ENCODE measurements around the gene ULK3.

ULK3 gene

DNA sequence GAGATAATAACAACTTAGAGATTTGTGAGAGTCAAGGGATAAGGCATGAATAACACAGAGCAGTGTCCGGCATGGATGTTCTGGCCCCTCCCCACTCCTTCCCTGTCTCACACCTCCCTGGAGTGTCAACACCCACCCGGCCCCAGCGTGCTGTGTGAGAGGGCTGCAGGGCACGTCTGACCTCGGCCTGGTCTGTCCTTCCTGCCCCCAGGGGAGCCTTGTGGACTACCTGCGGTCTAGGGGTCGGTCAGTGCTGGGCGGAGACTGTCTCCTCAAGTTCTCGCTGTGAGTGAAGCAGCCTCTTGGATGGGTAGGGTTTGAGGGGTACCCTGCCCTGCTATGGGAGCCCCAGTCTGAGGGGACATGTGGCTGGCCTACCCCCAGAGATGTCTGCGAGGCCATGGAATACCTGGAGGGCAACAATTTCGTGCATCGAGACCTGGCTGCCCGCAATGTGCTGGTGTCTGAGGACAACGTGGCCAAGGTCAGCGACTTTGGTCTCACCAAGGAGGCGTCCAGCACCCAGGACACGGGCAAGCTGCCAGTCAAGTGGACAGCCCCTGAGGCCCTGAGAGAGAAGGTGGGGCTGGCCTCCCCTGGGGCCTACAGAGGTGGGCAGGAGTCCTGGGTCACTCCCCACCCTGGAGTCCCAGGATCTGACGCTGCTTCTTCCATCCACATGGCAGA, 41.5 kb downstream of the ULK3 start:
- Histone ChIP-seq H3K4me3 (ENCODE audit: low read depth, low read length) (no peak overlapping the region), H3K9me3 (ENCODE audit: control insufficient read depth, insufficient read depth, low read depth, low read length) (no peaks in the 10 kb centered on the region), H3K27ac (ENCODE audit: extremely low read depth, low read depth, low read length) (no peak overlapping the region), H3K4me1 (ENCODE audit: control insufficient read depth, insufficient read depth, low read length) (no peaks in the 10 kb centered on the region), H3K36me3 (ENCODE audit: control insufficient read depth in 2 of 2, insufficient read depth in 1 of 2, low read length in 2 of 2) (peaks cover 12 to 66% of the 10 kb centered on the region in 2 experiments; a peak in 2 of 3 replicates)
- TF ChIP-seq, protein P1, sequence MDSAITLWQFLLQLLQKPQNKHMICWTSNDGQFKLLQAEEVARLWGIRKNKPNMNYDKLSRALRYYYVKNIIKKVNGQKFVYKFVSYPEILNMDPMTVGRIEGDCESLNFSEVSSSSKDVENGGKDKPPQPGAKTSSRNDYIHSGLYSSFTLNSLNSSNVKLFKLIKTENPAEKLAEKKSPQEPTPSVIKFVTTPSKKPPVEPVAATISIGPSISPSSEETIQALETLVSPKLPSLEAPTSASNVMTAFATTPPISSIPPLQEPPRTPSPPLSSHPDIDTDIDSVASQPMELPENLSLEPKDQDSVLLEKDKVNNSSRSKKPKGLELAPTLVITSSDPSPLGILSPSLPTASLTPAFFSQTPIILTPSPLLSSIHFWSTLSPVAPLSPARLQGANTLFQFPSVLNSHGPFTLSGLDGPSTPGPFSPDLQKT (IDR thresholded peaks at IDR 0.05; ENCODE audit: borderline replicate concordance, low read depth, low read length), result no peak
- TF ChIP-seq ZNF76 (tag by site-specific recombination; IDR thresholded peaks at IDR 0.05; ENCODE audit: borderline replicate concordance, low read depth) (no peak), ZNF549 (tag by site-specific recombination; IDR thresholded peaks at IDR 0.05) (no peak), ZNF350 (tag by site-specific recombination; IDR thresholded peaks at IDR 0.05) (no peak), ZNF16 (tag by site-specific recombination; IDR thresholded peaks at IDR 0.05; ENCODE audit: low read depth) (no peak), ZNF529 (tag by site-specific recombination; IDR thresholded peaks at IDR 0.05; ENCODE audit: insufficient replicate concordance) (no peak), ZNF654 (tag by site-specific recombination; IDR thresholded peaks at IDR 0.05; ENCODE audit: low read depth) (no peak), ZNF37A (tag by site-specific recombination; IDR thresholded peaks at IDR 0.05) (no peak), ZNF510 (tag by site-specific recombination; IDR thresholded peaks at IDR 0.05; ENCODE audit: insufficient replicate concordance) (no peak), ZNF366 (tag by site-specific recombination; conservative IDR thresholded peaks at IDR 0.05) (no peak), ZSCAN16 (tag by site-specific recombination; IDR thresholded peaks at IDR 0.05) (no peak)
- TF ChIP-seq, protein P2, sequence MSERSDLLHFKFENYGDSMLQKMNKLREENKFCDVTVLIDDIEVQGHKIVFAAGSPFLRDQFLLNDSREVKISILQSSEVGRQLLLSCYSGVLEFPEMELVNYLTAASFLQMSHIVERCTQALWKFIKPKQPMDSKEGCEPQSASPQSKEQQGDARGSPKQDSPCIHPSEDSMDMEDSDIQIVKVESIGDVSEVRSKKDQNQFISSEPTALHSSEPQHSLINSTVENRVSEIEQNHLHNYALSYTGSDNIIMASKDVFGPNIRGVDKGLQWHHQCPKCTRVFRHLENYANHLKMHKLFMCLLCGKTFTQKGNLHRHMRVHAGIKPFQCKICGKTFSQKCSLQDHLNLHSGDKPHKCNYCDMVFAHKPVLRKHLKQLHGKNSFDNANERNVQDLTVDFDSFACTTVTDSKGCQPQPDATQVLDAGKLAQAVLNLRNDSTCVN (tag by site-specific recombination; optimal IDR thresholded peaks at IDR 0.05), result no peak
- TF ChIP-seq, protein P3, sequence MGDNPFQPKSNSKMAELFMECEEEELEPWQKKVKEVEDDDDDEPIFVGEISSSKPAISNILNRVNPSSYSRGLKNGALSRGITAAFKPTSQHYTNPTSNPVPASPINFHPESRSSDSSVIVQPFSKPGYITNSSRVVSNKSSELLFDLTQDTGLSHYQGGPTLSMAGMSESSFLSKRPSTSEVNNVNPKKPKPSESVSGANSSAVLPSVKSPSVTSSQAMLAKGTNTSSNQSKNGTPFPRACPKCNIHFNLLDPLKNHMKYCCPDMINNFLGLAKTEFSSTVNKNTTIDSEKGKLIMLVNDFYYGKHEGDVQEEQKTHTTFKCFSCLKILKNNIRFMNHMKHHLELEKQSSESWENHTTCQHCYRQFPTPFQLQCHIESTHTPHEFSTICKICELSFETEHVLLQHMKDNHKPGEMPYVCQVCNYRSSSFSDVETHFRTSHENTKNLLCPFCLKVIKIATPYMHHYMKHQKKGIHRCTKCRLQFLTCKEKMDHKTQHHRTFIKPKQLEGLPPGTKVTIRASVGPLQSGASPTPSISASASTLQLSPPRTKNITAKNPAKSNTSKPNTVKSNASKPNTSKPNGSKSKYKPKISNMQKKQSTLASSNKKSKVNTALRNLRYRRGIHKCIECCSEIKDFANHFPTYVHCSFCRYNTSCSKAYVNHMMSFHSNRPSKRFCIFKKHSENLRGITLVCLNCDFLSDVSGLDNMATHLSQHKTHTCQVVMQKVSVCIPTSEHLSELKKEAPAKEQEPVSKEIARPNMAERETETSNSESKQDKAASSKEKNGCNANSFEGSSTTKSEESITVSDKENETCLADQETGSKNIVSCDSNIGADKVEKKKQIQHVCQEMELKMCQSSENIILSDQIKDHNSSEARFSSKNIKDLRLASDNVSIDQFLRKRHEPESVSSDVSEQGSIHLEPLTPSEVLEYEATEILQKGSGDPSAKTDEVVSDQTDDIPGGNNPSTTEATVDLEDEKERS (tag by site-specific recombination; IDR thresholded peaks at IDR 0.05), result no peak
- TF ChIP-seq, protein P4, sequence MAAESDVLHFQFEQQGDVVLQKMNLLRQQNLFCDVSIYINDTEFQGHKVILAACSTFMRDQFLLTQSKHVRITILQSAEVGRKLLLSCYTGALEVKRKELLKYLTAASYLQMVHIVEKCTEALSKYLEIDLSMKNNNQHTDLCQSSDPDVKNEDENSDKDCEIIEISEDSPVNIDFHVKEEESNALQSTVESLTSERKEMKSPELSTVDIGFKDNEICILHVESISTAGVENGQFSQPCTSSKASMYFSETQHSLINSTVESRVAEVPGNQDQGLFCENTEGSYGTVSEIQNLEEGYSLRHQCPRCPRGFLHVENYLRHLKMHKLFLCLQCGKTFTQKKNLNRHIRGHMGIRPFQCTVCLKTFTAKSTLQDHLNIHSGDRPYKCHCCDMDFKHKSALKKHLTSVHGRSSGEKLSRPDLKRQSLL (tag by site-specific recombination; IDR thresholded peaks at IDR 0.05), result no peak
- POLR2A ChIA-PET, result no interaction called here
- CTCF ChIA-PET, result interaction anchor here (1.0 to 25.7 kb wide), 7 partner anchors 9 to 40 kb away, joined by 3 to 649 read pairs (median 12); partner anchors contain the start of gene CSK

DNA sequence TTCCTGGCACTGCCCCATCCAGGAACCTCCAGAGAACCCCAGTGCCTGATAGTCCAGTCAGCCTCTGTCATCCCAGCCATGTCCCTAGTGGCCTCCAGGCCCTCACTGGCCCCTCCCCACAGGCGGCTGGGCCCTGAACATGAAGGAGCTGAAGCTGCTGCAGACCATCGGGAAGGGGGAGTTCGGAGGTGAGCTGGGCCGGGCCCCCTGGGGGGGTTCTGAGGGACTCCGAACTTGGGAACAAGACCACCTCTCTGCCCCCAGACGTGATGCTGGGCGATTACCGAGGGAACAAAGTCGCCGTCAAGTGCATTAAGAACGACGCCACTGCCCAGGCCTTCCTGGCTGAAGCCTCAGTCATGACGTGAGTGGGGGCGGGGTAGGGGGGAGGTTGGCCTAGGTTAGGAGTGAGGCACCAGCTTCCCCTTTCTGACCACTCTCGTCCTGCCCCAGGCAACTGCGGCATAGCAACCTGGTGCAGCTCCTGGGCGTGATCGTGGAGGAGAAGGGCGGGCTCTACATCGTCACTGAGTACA, 42.3 kb downstream of the ULK3 start:
- peaks cover 17 to 66% of the 10 kb centered on the region in 2 experiments; a peak in 2 of 3 replicates for H3K36me3 ChIP-seq (ENCODE audit: control insufficient read depth in 2 of 2, insufficient read depth in 1 of 2, low read length in 2 of 2)
- H3K4me3 ChIP-seq (ENCODE audit: low read depth, low read length), result no peak overlapping the region
- TF ChIP-seq PRDM1 (tag by site-specific recombination; IDR thresholded peaks at IDR 0.05), result no peak
- TF ChIP-seq GLI4 (tag by site-specific recombination; IDR thresholded peaks at IDR 0.05), result no peak
- no peak for TF ChIP-seq ZSCAN30 (tag by site-specific recombination; IDR thresholded peaks at IDR 0.05)
- TF ChIP-seq ZFHX2 (tag by site-specific recombination; conservative IDR thresholded peaks at IDR 0.05), result no peak
- no peak for TF ChIP-seq SP7 (tag by site-specific recombination; IDR thresholded peaks at IDR 0.05)
- TF ChIP-seq MEIS1 (CRISPR knock-in tag; IDR thresholded peaks at IDR 0.05; ENCODE audit: borderline replicate concordance), result no peak
- TF ChIP-seq YY2 (tag by site-specific recombination; IDR thresholded peaks at IDR 0.05), result no peak
- TF ChIP-seq GFI1B (tag by site-specific recombination; IDR thresholded peaks at IDR 0.05), result no peak
- H3K27ac ChIP-seq (ENCODE audit: extremely low read depth, low read depth, low read length), result no peak overlapping the region
- ChIA-PET CTCF (interaction anchor here (0.6 to 25.7 kb wide), 16 partner anchors 9 to 166 kb away, joined by 3 to 649 read pairs (median 4); partner anchors contain the start of gene CSK), POLR2A (no interaction called here)
- H3K4me1 ChIP-seq (ENCODE audit: control insufficient read depth, insufficient read depth, low read length), result no peaks in the 10 kb centered on the region
- no peaks in the 10 kb centered on the region for H3K9me3 ChIP-seq (ENCODE audit: control insufficient read depth, insufficient read depth, low read depth, low read length)
